GM18909 (cell line): Measurements from ENCODE around the gene PTCRA.
A peak's percentile ranks its signal among the peaks of the same experiment; 100 is the strongest.
"Not testable (repeated sequence)": the region's sequence is repeated elsewhere in the genome, so short reads cannot be mapped to it uniquely, and the experiment has no call there.

Experiments
- ATAC-seq: cut with Tn5 transposase; IDR thresholded peaks from one replicate; pipeline ENCODE4 v1.9.1; 2021; ENCODE audit warnings: mild to moderate bottlenecking; ENCODE audit not compliant: unreplicated experiment, poor library complexity

The PTCRA gene

GRCh38 chr6:42902429-42903263, 13.2 kb upstream of the PTCRA start:
- not testable (repeated sequence) for ATAC-seq

- no peak for ATAC-seq
Observed at GRCh38 chr6:42904467-42904866, 11.4 kb upstream of the PTCRA start.

- no peak for ATAC-seq
Observed at GRCh38 chr6:42907336-42907735, 8.5 kb upstream of the PTCRA start.

- no peak for ATAC-seq
Observed at GRCh38 chr6:42909835-42910234, 6.0 kb upstream of the PTCRA start.

GRCh38 chr6:42911171-42912021, 4.5 kb upstream of the PTCRA start:
- no peak for ATAC-seq

GRCh38 chr6:42914546-42914945, 1.3 kb upstream of the PTCRA start:
- ATAC-seq, result no peak

GRCh38 chr6:42916288-42916687, 435 bp downstream of the PTCRA start:
- no peak for ATAC-seq

- no peak for ATAC-seq
Observed at GRCh38 chr6:42921801-42922200, 5.9 kb downstream of the PTCRA start.

- ATAC-seq, result no peak
Observed at GRCh38 chr6:42923666-42924065, 7.8 kb downstream of the PTCRA start.

- ATAC-seq, result no peak
Observed at GRCh38 chr6:42925248-42925857, 9.5 kb downstream of the PTCRA start.

GRCh38 chr6:42928986-42929820, 13.3 kb downstream of the PTCRA start, which contains the start of gene CNPY3:
TSS of gene CNPY3 (plus strand) at chr6:42929480. CDS start at chr6:42929571, 91 bp downstream.
- ATAC-seq, result peak; percentile 81

- peak; percentile 51 for ATAC-seq
Observed at GRCh38 chr6:42929821-42930360, 14.0 kb downstream of the PTCRA start.

GRCh38 chr6:42932412-42932811, 16.6 kb downstream of the PTCRA start:
- ATAC-seq, result no peak

- no peak for ATAC-seq
Observed at GRCh38 chr6:42933205-42933604, 17.4 kb downstream of the PTCRA start.

GRCh38 chr6:42935322-42935721, 19.5 kb downstream of the PTCRA start:
- no peak for ATAC-seq

- no peak for ATAC-seq
Observed at GRCh38 chr6:42936398-42936797, 20.5 kb downstream of the PTCRA start.

GRCh38 chr6:42937548-42938427, 21.9 kb downstream of the PTCRA start:
- ATAC-seq, result no peak

- no peak for ATAC-seq
Observed at GRCh38 chr6:42938428-42938796, 22.6 kb downstream of the PTCRA start.
